COR-L47 (cell line): Measurements from ENCODE around the gene OR10K2.

ENCODE experiments used
- DNase-seq: peaks from one replicate; lab custom pipeline; 2025; lab: John Stamatoyannopoulos, UW

The OR10K2 gene

GRCh38 chr1:158371188-158371953, 54.7 kb downstream of the OR10K2 start:
- DNase-seq: no peak
